Hippocampal formation (tissue), 2 donors: ENCODE results near the gene ZNF438.
"Not testable (repeated sequence)": the region's sequence is repeated elsewhere in the genome, so short reads cannot be mapped to it uniquely, and the experiment has no call there.

Experiments
- DNase-seq, 2 donors: peaks; one replicate each; lab custom pipeline; 2025; lab: John Stamatoyannopoulos, UW

Gene ZNF438

GRCh38 chr10:30803892-30804322 is 227.8 kb downstream of the ZNF438 start:
- no peak for DNase-seq

- DNase-seq: no peak
These were observed 228.6 kb downstream of the ZNF438 start for GRCh38 chr10:30803058-30803457.

- DNase-seq: no peak
These were observed 231.3 kb downstream of the ZNF438 start for GRCh38 chr10:30800368-30800767.

- no peak for DNase-seq
These were observed 232.9 kb downstream of the ZNF438 start for GRCh38 chr10:30798646-30799185.

- not testable (repeated sequence) for DNase-seq
These were observed 236.6 kb downstream of the ZNF438 start for GRCh38 chr10:30795024-30795423.
